HFFc6 (cell line): ENCODE results near the gene CROCC. TPM values are rescaled to one million over a fixed set of nuclear protein-coding genes. Genes with fewer than 3 reads are reported as not detected.
A peak's percentile ranks its signal among the peaks of the same experiment; 100 is the strongest.

Experiments
- DNase-seq: peaks from one replicate; pipeline ENCODE4 v3.0.0-alpha.2; 2018
- H3K27ac Mint-ChIP-seq: 2 replicates; pipeline ENCODE4 v1.8.0; 2020; ENCODE audit warnings: mild to moderate bottlenecking, mixed read lengths
- H3K27me3 Mint-ChIP-seq: 2 replicates; pipeline ENCODE4 v1.8.0; 2021; ENCODE audit warnings: mild to moderate bottlenecking, moderate library complexity, mixed read lengths; ENCODE audit not compliant: insufficient read depth
- H3K36me3 Mint-ChIP-seq: 2 replicates; pipeline ENCODE4 v1.8.0; 2021; ENCODE audit warnings: low read depth, mixed read lengths
- H3K4me1 Mint-ChIP-seq: 2 replicates; pipeline ENCODE4 v1.8.0; 2020; ENCODE audit warnings: low read depth, mixed read lengths
- H3K4me3 Mint-ChIP-seq: 2 replicates; pipeline ENCODE4 v1.8.0; 2020; ENCODE audit warnings: mild to moderate bottlenecking, moderate library complexity, mixed read lengths
- H3K9me3 Mint-ChIP-seq: 2 replicates; pipeline ENCODE4 v1.8.0; 2020; ENCODE audit warnings: mild to moderate bottlenecking, mixed read lengths
- total RNA-seq, 6 experiments: library from RNA; stranded (reverse); fragmentation: NEBNext Ultra II Directional; extraction: Animal tissue kit (Norgen Biotek cat#: 25700); gene quantifications; 2 replicates in 1 of 6; 3 replicates in 5 of 6; pipeline ENCODE4 v1.2.3, GENCODE V29; 2021
- TF ChIP-seq, protein P1 (sequence below): fragments of 200-600 bp; sonication (generic); IDR thresholded peaks from 2 replicates; pipeline ENCODE4 v1.5.0; 2021; ENCODE audit warnings: antibody characterized with exemption, mild to moderate bottlenecking

CROCC gene
- total RNA-seq, 6 experiments from 2014 or later = 10.3 to 14.6 (median 12.5) TPM

DNA sequence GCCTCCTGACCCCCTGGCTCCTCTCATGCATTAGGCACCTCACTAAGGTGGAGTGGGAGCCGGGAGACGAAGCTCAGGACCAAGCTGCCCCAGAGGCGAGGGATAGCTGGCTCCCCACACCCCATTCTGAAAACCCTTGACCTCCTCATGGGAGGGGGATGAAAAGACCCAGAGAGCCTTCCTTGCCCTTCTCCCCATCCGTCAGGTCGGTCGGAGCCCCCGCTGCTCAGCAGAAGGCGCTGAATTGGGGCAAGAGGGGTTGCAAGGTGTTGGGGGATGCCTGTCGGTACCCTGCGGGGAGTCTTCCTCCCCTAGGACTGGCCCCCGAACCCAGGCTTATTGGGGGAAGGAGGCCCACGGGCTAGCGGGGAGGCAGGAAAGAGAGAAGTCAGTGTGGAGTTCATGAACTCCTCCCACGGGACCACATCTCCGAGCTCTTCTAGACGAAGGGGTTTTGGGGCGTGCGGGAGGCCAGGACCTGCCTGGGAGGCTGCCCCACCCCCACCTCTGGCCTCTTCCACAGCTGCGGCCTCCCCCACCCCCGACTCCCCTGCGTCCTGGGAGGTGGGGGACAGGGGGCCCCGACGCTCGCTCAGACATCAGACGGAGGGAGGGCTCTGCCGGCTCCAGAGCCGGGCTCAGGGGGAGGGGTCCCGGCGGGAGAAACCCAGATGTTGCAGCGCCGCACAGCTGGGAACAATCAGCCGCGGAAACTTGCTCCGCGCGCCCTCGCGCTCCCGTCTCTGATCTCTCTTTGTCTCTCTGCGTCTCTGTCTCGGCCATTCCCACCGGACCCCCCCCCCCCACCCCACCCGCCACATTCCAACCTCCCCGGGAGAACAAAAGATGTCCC is 58.0 kb downstream of the CROCC start:
- Mint-ChIP-seq H3K27me3 (peaks cover 2% of the 10 kb centered on the region; the same call in 1 of the 2 replicates), H3K4me3 (peak overlapping the region; percentile 81), H3K9me3 (no peaks in the 10 kb centered on the region), H3K36me3 (no peaks in the 10 kb centered on the region), H3K27ac (peak overlapping the region; percentile 76), H3K4me1 (peaks cover 52% of the 10 kb centered on the region)
- TF ChIP-seq, protein P1, sequence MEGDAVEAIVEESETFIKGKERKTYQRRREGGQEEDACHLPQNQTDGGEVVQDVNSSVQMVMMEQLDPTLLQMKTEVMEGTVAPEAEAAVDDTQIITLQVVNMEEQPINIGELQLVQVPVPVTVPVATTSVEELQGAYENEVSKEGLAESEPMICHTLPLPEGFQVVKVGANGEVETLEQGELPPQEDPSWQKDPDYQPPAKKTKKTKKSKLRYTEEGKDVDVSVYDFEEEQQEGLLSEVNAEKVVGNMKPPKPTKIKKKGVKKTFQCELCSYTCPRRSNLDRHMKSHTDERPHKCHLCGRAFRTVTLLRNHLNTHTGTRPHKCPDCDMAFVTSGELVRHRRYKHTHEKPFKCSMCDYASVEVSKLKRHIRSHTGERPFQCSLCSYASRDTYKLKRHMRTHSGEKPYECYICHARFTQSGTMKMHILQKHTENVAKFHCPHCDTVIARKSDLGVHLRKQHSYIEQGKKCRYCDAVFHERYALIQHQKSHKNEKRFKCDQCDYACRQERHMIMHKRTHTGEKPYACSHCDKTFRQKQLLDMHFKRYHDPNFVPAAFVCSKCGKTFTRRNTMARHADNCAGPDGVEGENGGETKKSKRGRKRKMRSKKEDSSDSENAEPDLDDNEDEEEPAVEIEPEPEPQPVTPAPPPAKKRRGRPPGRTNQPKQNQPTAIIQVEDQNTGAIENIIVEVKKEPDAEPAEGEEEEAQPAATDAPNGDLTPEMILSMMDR = no peak
- DNase-seq = no peak

DNA sequence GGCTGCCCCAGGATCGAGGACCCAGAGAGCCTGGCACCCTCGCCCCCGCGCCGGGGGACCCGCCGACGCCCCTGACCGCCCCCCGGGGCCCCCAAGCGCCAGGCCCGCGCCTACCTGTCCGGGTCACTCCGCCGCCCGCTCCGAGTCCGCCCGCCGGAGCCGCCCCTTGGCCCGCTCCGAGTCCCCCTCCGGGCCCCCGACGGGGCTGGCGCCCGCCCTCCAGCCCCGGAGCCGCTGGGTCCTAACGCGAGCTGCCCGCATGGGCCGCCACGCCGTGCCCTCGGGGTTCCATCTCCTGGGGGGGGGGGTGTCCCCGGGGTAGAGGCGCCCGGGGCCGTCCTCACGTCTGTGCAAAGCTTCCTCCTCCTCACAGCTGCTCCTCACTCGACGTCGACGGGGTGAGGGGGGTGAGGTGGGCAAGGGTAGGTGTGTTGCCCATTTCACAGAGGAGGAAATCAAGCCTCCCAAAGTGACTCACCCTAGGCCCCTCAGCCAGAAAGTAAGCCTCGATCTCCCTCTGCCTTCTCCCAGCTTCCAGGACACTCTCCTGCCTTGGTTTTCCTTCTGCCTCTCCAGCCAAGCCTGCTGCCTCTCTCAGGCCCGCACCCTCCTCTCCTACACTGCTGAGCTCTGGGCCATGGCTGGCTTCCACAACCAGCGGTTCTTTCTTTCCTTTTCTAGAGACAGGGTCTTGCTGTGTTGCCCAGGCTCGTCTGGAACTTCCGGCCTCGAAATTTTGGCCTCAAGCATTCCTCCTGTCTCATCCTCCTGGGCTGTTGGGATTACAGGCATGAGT is 58.9 kb downstream of the CROCC start, which contains the start of gene MFAP2:
Gene MFAP2, minus strand, starts transcription at position 148 of the 796 bp plus-strand sequence. CDS start 2,347 bp downstream, outside the sequence.
- no peaks in the 10 kb centered on the region for H3K36me3 Mint-ChIP-seq
- H3K4me1 Mint-ChIP-seq = peaks cover 55% of the 10 kb centered on the region
- no peaks in the 10 kb centered on the region for H3K9me3 Mint-ChIP-seq
- TF ChIP-seq, protein P1 = no peak
- H3K27me3 Mint-ChIP-seq = peaks cover 2% of the 10 kb centered on the region; the same call in 1 of the 2 replicates
- H3K4me3 Mint-ChIP-seq = peak within 1 kb of the TSS; percentile 81
- peak; percentile 30 for DNase-seq
- H3K27ac Mint-ChIP-seq = peak within 1 kb of the TSS; percentile 97

DNA sequence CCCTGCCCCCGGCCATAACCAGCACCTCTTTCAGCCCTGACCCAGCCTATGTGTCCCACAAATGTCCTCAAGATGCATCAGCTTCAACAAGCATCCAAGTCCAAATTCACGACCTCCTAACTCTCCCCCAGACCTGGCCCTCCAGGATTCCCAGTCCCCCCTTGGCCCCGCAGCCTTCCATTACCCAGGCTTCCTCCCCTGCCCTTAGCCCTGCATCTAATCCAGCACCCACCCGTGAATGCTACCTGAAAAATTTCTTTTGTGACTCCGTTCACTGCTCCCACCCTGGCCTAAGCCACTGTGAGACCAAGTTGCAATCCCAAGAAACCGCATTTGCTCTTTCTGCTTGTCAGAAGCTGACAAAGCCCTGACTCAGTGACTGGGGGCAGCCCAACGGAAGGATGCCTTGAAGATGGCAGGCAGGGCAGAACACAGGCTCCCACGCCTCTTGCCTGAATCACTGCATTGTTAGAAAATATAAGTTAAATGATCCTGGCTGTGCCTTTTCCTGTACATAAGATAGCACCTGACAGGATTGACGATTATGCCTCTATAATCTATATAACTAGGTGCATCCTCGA is 59.6 kb downstream of the CROCC start:
- DNase-seq = peak; percentile 95
- TF ChIP-seq, protein P1 = no peak
- Mint-ChIP-seq H3K4me3 (peak overlapping the region; percentile 78), H3K27ac (peak overlapping the region; percentile 97), H3K4me1 (peaks cover 55% of the 10 kb centered on the region), H3K27me3 (peaks cover 2% of the 10 kb centered on the region; the same call in 1 of the 2 replicates), H3K36me3 (no peaks in the 10 kb centered on the region), H3K9me3 (no peaks in the 10 kb centered on the region)

DNA sequence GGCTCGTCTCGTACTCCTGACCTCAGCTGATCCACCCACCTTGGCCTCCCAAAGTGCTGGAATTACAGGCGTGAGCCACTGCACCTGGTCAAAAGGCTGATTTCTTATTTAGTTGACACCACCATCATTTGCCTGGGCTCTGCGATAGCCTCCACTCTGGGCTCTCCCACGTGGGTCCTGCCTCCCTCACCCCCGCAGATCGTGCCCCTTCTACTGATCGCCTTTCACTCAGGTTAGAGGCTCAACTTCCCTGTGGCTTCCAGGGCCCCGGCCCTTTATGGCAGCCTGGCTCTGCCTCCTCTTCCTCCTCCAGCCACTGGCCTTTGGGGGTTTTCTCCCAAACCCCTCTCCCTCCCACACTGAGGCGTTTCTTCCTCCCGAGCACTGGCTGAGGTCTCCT is 61.2 kb downstream of the CROCC start:
- TF ChIP-seq, protein P1 = no peak
- no peak for DNase-seq
- no peak overlapping the region for H3K4me3 Mint-ChIP-seq
- no peaks in the 10 kb centered on the region for H3K36me3 Mint-ChIP-seq
- H3K9me3 Mint-ChIP-seq = no peaks in the 10 kb centered on the region
- H3K27ac Mint-ChIP-seq = 0 out of 2 replicates have a peak overlapping the region, but pooled peaks have one; percentile 9
- H3K4me1 Mint-ChIP-seq = peaks cover 50% of the 10 kb centered on the region
- H3K27me3 Mint-ChIP-seq = peaks cover 2% of the 10 kb centered on the region; the same call in 1 of the 2 replicates

DNA sequence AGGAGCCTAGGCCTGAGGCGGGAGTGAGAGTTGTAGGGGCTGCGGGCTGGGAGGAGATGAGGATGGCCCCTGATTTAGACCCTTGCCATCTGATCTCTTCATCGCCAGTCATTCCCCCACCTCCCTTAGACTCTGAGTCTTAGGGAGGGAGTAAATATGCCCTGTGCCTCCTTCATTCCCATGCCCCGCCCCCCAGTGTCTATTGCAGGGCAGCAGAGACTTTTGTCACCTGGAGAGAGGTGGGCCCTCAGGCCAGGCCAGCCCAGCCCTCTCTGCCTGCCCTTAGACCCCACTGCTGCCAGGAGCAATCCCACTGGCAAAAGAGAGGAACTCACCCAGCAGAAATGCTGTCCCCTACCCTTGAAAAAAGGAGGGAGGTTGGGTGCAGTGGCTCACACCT is 61.9 kb downstream of the CROCC start:
- H3K4me3 Mint-ChIP-seq = no peak overlapping the region
- H3K27ac Mint-ChIP-seq = no peak overlapping the region; the same call in 1 of the 2 replicates

More for the DNA sequence above, 61.9 kb downstream of the CROCC start:
- Mint-ChIP-seq H3K9me3 (no peaks in the 10 kb centered on the region), H3K27me3 (peaks cover 2% of the 10 kb centered on the region), H3K36me3 (no peaks in the 10 kb centered on the region), H3K4me1 (peaks cover 43% of the 10 kb centered on the region)
- TF ChIP-seq, protein P1 = no peak
- DNase-seq = no peak
